ENCODE data around the gene PEX11G. TPM values are rescaled to one million over a fixed set of nuclear protein-coding genes. Genes with fewer than 3 reads are reported as not detected.

The PEX11G gene
- total and polyA plus RNA-seq, 2 experiments from 2014 or later, result 2.2 TPM

GRCh38 chr19:7497292-7497691 is 8.5 kb upstream of the PEX11G start:
- H4K20me1 ChIP-seq (replicated peaks; ENCODE audit: insufficient read depth), result no peaks in the 10 kb centered on the region
- H3K4me3 ChIP-seq, result no peak overlapping the region
- Mint-ChIP-seq H3K4me1 (no peaks in the 10 kb centered on the region), H3K4me3 (no peak overlapping the region), H3K27ac (no peak overlapping the region), H3K9me3 (no peaks in the 10 kb centered on the region; the same call in 2 of the 3 replicates), H3K27me3 (ENCODE audit: insufficient read depth, low read depth, poor library complexity) (peaks cover 18% of the 10 kb centered on the region), H3K36me3 (ENCODE audit: low read depth) (no peaks in the 10 kb centered on the region)
- H3K9me2 ChIP-seq (ENCODE audit: insufficient read depth), result no peaks in the 10 kb centered on the region
- DNase-seq (ENCODE audit: low spot score) (peak; percentile 78), ATAC-seq (peak; percentile 74)
- H2AFZ ChIP-seq, result 0 out of 2 replicates have a peak overlapping the region, but pooled peaks have one; percentile 70
- H3K4me1 ChIP-seq (ENCODE audit: insufficient read depth), result 0 out of 2 replicates have a peak, but pooled peaks cover 3% of the 10 kb centered on the region
- H3K79me2 ChIP-seq (replicated peaks; ENCODE audit: insufficient read depth), result no peaks in the 10 kb centered on the region
- no peak overlapping the region for H3K27ac ChIP-seq (ENCODE audit: low read depth)
- TF ChIP-seq CTCF (conservative IDR thresholded peaks at IDR 0.05; ENCODE audit: low read depth in 2 of 2), result peak; percentile 30 to 57
- no peak for TF ChIP-seq CREB1 (CRISPR knock-in tag; IDR thresholded peaks at IDR 0.05; ENCODE audit: low read depth)
- no peak overlapping the region for H3K4me2 ChIP-seq
- no peaks in the 10 kb centered on the region for H3F3A ChIP-seq (replicated peaks; ENCODE audit: low read depth)
- H3K27me3 ChIP-seq (ENCODE audit: insufficient read depth), result peaks cover 30% of the 10 kb centered on the region
- no peaks in the 10 kb centered on the region for H3K36me3 ChIP-seq (ENCODE audit: insufficient read depth)

GRCh38 chr19:7494416-7495098 is 5.7 kb upstream of the PEX11G start:
- Histone ChIP-seq H3K4me2 (no peak overlapping the region), H3K27ac (ENCODE audit: low read depth) (no peak overlapping the region), H2AFZ (0 out of 2 replicates have a peak overlapping the region, but pooled peaks have one; percentile 63), H3K4me3 (no peak overlapping the region), H3K27me3 (ENCODE audit: insufficient read depth) (peaks cover 5% of the 10 kb centered on the region), H3K36me3 (ENCODE audit: insufficient read depth) (no peaks in the 10 kb centered on the region), H4K20me1 (replicated peaks; ENCODE audit: insufficient read depth) (no peaks in the 10 kb centered on the region), H3K79me2 (replicated peaks; ENCODE audit: insufficient read depth) (no peaks in the 10 kb centered on the region), H3K4me1 (ENCODE audit: insufficient read depth) (peaks cover 2% of the 10 kb centered on the region), H3K9me2 (ENCODE audit: insufficient read depth) (no peaks in the 10 kb centered on the region), H3F3A (replicated peaks; ENCODE audit: low read depth) (no peaks in the 10 kb centered on the region)
- Mint-ChIP-seq H3K4me3 (no peak overlapping the region), H3K4me1 (peaks cover 3% of the 10 kb centered on the region), H3K9me3 (no peaks in the 10 kb centered on the region; the same call in 2 of the 3 replicates), H3K27ac (no peak overlapping the region), H3K36me3 (ENCODE audit: low read depth) (no peaks in the 10 kb centered on the region), H3K27me3 (ENCODE audit: insufficient read depth, low read depth, poor library complexity) (peaks cover 8% of the 10 kb centered on the region)
- no peak; the same call in 2 of the 3 replicates for ATAC-seq
- DNase-seq (ENCODE audit: low spot score), result no peak
- TF ChIP-seq EZH2 (IDR thresholded peaks at IDR 0.05; ENCODE audit: low read depth, unreplicated experiment), result no peak
- no peak for TF ChIP-seq CTCF (conservative IDR thresholded peaks at IDR 0.05; ENCODE audit: low read depth in 2 of 2)
- no peak for TF ChIP-seq STAT1 (IDR thresholded peaks at IDR 0.05; ENCODE audit: unreplicated experiment)
- TF ChIP-seq POLR2AphosphoS5 (IDR thresholded peaks at IDR 0.05; ENCODE audit: low read depth), result no peak
- no peak for TF ChIP-seq ZNF462 (CRISPR knock-in tag; IDR thresholded peaks at IDR 0.05)
- TF ChIP-seq ZNF114 (CRISPR knock-in tag; IDR thresholded peaks at IDR 0.05), result no peak
- no peak for TF ChIP-seq EZH2phosphoT487 (IDR thresholded peaks at IDR 0.05; ENCODE audit: unreplicated experiment)
- no peak for TF ChIP-seq NANOG (IDR thresholded peaks at IDR 0.05; ENCODE audit: borderline replicate concordance)

Measured in GM23338 (cell line).